HG03354 (cell line): ENCODE data around the gene HTR3B.
"Not testable (repeated sequence)": the region's sequence is repeated elsewhere in the genome, so short reads cannot be mapped to it uniquely, and the experiment has no call there.

Source experiments
- ATAC-seq: cut with Tn5 transposase; IDR thresholded peaks from one replicate; pipeline ENCODE4 v1.9.1; 2021; ENCODE audit warnings: mild to moderate bottlenecking; ENCODE audit not compliant: unreplicated experiment, poor library complexity, severe bottlenecking

Gene HTR3B, protein sequence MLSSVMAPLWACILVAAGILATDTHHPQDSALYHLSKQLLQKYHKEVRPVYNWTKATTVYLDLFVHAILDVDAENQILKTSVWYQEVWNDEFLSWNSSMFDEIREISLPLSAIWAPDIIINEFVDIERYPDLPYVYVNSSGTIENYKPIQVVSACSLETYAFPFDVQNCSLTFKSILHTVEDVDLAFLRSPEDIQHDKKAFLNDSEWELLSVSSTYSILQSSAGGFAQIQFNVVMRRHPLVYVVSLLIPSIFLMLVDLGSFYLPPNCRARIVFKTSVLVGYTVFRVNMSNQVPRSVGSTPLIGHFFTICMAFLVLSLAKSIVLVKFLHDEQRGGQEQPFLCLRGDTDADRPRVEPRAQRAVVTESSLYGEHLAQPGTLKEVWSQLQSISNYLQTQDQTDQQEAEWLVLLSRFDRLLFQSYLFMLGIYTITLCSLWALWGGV

DNA sequence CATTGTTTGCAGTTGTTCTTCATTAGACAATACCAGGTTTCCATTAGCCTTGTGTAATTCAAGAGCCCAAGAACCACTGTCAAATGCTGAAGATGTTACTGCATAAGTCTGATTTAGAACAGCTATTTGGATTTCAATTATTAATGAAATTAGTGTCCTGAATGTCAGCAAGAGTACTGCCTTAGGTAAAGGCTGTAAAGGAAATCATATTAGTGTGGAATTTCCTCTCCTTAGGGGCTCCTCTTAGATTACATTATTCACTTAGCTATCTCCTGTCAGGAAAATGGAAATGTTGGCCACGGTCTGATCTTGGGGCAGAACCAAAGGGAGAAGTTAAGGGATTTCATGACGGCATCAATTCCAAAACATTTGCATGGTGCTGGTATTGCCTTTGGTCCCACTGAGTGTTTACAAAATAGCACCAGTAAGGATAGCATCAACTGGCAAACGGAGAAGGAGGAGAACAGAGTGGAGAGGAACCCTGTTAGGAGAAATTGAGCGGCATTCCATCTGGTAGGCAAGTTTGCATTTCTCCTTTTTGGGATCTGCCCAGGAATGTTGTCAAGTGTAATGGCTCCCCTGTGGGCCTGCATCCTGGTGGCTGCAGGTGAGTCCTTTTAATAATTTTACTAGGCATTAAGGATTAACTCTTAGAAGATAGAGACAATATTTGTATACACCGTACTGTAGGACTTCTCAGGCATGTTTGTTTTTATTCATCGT, at the start of gene HTR3B:
Gene HTR3B, plus strand, starts transcription at position 418 of the 723 bp plus-strand sequence. Its CDS starts 138 bp downstream, at position 556.
- no peak for ATAC-seq

DNA sequence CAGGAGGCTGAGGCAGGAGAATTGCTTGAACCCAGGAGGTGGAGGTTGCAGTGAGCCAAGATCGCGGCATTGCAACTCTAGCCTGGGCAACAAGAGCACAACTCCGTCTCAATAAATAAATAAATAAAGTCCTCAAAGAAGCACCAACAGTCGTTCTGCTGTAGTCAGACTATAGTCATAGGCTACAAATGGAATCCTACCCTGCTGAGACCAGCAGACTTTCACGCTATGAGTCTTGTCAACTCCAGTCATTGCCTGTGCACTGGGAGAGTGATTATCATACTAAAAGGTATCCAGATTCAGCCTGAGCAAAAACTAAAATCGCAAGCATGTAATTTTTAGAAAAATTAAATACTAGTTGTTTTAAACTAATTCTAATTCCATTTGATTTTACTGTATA, 48.8 kb upstream of the HTR3B start:
- ATAC-seq = no peak

DNA sequence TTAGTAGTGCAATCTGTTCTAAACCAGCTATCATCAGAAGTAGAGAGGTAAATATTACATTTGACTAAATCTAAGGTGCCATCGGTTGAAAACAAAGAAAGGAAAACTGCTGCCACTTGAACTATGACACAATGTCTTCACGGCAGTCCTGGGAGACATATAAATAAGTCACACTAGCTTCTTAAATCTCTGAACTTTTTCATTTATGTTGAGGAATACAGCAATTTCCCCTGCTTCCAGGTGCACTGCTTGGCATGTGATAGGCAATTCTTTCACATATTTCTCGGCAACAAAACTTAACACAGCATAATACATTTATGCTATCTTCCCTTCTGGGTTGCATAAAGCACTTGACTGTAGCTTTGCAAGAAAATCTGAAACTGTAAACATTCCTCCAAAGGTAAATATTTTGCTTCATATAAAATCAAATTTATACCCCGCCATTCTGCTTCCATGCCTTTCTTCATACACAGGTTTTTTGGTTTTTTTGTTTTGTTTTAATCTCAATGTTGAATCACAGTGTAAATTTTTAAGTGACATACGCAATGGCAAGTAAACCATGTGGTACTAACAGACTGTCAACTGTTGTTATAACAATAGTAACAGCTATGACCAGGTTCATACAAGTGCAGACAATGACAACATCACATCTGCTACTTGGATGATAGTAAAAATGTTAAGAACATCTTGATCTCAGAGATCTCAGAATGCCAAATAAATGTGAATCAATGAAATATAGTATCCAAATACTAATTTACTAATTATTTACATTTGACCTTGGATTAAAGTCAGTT, 47.4 kb upstream of the HTR3B start:
- no peak for ATAC-seq

DNA sequence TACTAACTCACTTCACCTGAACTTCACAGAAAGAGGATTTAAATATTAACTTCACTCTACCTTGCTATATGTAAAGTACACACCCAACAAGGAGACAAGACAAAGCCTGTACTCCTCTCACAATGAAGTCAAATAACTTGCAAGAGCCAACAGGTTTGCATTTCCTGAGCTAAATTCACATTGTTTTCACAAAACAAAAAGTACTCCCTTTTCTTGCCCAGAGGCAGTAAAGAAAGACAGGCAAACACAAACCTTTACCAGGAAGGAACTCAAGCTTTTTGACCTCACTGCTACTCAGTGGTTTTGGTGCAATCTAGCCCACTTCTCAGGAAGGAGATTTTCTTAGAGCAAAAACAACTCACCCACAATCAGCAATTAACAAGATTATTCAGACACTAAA, 44.9 kb upstream of the HTR3B start:
- ATAC-seq = no peak

DNA sequence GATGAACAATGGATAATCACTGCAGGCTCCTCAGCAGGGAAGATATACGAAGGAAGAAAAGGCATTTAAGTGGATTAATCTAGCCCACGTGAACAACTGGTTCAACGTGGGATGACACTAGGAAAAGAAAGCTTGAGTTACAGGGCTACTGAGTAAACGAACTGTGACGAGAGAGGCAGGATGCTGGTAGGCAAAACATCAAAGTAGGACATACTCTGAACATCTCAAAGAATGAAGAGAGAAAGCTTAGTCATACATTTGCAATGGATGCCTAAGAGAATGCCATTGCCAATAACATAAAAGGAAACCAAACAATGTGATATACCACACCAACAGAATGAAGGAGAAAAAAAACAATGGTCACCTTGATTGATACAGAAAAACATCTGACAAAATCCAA, 42.2 kb upstream of the HTR3B start:
- ATAC-seq = no peak

DNA sequence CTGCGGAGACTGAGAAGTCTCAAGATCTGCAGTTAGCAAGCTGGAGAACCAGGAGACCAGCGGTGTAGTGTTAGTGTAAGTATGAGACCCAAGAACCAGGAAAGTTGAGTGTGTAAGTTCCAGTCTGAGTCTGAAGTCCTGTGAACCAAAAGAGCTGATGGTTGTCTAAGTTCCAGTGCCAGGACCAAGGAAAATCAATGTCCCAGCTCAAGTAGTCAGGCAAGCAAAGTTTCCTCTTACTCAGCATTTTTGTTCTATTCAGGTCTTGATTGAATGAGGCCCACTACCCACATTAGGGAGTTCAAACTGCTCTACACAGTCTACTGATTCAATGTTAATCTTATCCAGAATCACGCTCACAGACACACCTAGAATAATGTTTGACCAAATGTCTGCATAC, 40.2 kb upstream of the HTR3B start:
- no peak for ATAC-seq

DNA sequence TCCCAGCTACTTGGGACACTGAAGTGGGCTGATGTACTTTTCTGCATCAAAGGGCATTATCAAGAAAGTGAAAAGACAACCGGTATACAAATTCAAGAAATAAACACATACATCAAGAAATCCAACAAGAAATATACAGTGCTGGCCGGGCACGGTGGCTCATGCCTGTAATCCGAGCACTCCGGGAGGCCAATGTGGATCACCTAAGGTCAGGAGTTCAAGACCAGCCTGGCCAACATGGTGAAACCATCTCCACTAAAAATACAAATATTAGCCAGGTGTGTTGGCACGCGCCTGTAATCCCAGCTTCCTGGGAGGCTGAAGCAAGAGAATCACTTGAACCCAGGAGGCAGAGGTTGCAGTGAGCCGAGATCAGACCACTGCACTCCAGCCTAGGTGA, 38.7 kb upstream of the HTR3B start:
- ATAC-seq = no peak

DNA sequence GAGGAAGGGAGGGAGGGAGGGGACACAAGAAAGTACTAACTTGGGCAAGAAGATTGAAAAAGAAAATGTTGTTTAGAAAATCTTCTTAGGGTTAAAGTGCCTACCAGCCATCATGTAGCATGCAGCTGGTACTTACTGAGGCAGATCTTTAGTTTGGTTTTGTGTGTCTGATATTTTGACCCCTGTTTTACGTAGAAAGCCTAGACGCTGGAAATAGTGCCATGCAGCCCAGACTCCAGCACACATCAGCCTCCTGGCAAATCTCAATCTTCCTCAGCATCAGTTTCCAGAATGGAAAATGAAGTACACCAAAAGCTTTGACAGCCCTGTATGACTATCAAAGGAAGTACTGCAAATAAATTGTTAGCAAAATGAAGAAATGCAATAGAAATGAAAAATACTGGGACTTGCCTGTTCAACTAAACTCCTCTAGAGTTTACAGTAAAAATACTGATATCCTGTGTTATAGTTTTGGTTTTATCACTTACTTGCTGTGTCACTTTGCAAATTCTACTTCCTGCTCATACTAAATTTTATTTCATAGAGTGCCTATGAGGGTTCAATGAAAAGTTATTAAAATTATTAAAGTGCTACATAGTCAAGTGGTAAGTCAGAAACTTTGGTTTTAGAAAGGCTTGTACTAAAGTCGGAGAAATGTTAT, 36.6 kb upstream of the HTR3B start:
- no peak for ATAC-seq

DNA sequence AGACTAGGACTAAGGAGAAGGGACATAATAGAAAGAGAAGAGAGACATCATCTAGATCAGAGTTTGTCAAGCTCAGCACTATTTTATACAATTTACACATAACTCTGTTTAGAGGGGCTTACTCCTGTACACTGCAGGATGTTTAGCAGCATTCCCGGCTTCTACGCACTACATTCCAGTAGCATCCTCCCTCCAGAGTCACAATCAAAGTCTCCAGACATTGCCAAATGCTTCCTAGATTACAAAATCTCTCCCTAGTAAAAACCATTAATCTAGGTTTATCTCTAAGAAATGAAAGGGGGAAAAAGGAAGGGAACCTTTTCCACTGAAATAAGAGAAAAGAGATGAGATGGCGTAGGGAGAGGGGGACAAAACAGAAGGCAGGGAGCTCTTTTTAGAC, 33.3 kb upstream of the HTR3B start:
- ATAC-seq = no peak

DNA sequence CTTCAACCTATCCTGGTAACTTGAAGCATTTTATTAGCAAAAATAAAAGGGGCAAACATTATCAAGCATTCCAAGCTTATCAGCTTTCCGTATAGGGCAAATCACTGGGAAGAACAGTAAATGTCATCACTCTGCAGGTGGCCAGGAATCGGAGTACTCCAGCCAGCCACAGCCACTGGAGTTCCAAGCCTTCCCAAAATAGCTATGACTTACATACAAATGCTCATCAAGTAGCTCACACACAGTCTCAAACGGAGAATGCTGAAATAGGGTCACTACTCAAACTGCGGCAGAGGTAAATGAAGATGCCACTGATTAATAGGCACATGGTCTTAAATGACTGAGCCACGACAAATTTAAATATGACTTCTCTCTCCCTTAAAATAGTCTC, 31.4 kb upstream of the HTR3B start:
- no peak for ATAC-seq

DNA sequence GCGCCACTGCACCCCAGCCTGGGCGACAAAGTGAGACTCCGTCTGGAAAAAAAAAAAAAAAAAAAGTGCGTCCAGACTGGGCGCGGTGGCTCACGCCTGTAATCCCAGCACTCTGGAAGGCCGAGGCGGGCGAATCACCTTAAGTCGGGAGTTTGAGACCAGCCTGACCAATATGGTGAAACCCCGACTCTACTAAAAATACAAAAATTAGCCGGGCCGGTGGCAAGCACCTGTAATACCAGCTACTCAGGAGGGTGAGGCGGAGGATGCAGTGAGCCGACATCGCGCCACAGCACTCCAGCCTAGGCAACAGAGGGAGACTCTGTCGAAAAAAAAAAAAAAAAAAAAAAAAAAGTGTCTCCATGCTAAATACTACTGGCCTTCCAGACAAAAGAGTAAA, 30.5 kb upstream of the HTR3B start:
- no peak for ATAC-seq

DNA sequence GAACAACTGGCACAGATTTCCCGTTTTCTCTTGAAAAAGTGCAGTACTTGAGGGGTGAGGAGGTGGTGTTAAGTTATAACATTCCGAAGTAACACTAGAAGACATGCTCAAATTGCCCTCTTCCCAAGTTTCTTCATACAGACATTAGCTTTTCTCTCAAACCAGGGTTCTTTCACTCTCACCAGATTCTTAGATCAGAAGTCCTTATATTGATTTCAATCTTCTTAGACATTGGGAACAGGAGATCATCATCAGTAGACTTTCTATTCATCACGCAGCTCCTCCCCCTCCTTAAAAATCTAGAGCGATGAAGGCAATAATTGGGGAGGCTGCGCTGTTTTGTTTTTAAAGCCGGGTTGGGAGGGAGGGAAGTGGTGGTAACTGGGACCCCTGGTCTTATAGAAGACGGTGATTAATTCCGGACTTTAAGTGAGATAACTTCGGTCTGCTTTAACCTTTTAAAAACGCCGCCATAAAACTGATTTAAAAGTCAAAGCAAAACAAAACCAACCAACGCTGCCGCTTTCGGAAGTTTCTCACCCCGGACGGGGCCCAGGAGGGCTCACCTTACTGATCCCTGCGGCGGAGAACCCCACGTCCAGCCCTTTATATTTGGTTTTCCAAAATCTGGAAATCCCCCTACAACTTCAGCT, 29.9 kb upstream of the HTR3B start:
- ATAC-seq = peak; percentile 46

DNA sequence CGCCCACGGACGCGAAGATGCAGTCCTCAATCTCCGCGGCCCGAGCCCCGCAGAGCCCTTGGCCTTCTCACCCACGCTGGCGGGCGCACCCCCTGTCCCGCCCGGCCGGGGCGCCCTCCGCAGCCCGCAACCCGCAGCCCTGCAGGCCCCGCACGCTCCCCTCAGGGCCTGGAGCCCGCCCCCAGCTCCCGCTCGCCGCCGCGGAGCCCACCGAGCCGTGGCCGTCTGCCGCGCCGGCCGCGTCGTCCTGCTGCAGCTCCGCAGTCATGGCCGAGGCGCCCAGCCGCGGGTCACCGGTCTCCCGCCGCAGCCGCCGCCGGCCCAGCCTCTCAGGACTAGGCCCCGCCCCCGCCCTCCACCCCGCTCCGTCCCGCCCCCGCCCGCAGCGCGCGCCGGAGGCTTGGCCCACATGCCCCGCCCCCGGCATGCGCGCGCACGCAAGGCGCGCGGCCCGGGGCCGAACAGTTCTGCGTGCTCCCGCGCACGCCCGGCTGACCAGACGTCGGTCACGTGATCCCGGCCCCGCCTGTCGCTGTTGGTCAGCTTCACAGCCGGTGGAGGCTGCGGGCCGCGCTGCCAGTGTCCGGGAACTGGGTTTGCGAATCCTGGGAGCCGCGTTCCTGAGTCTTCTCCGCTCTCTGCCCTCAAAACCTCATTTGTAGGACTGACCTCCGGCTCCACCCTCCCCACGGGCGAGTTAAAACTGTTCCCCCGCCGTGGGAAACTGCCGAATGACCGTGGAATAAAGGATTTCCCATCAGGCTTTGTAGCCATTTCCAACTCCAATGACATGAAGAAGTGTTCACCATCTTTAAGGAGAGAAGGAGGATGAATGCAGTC, 29.1 kb upstream of the HTR3B start, which contains the start of gene USP28:
Gene USP28, minus strand, starts transcription at position 339 of the 840 bp plus-strand sequence. Its CDS starts 71 bp downstream, at position 268.
- ATAC-seq = peak; percentile 82

DNA sequence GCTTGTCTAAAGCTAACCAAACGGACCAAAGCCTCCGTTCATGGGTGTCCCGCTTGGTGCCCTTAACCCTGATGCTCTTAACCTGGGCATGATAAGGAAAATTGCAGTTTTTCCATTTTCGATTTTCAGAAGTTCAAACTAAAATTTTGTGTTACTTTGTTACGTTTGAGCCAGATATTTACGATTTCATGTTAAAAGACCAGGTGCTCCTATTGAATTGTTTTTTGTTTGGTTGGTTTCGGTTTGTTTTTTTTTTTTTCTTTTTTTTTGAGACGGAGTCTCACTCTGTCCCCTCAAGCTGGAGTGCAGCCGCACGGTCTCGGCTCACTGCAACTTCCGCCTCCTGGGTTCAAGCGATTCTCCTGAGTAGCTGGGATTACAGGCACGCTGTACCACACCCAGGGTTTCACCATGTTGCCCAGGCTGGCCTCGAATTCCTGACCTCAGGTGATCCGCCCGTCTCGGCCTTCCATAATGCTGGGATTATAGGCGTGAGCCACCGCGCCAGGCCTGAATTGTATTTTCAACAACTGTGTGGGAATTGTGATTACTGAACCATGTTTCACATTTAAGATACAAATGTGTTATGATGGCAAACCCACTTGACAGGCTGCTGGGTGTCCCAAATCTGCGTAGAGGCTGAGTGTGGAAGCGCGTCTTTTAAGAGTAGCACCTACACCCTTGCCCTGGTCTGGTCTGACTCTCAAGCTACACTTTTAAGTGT, 28.4 kb upstream of the HTR3B start:
- no peak for ATAC-seq

DNA sequence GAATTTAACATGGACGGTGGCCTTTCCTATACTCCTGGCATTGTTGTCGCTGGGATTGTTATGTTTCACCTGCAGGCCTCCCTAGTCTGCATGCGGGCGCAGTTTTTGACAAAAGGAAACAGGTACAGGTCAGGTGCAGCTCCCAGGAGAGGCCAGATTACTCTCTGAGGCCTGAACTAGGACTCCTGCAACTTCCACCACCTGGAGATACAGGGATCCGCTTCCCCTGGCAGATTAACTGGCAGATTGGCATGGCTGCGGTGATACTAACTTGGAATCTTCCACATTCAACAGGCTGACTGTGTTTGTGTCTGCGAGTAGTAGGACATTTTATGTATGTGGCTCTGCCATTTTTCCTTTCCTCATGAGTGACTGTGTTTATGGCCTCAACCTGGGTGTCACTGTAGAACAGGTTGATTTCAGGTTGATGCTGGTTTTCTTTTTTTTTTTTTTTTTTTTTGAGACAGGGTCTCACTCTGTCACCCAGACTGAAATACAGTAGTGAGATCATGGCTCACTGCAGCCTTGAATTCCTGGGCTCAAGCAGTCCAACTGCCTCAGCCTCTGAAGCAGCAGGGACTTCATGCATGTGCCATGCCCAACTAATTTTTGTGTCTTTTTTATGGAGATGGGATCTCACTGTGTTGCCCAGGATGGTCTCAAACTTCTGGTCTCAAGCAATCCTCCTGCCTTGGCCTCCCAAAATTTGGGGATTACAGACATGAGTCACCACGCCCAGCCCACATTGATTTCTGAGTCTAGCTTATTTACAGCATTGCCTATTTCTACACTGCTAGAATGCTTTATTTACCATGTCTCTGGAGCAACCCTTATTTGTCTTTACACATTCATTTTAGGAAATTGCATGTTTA, 27.6 kb upstream of the HTR3B start:
- ATAC-seq = no peak

DNA sequence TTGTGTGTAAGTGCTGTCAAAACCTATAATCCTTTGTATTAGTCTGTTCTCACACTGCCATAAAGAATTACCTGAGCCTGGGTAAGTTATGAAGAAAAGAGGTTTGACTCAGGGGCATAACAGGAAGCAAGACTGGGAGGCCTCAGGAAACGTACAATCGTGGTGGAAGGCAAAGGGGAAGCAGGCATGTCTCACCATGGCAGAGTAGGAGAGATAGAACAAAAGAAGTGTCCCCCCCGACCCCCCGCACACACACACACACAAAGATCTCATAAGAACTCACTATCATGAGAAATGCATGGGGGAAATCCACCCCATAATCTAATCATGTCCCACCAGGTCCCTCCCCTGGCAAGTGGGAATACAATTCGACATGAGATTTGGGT, 26.9 kb upstream of the HTR3B start:
- ATAC-seq = no peak

DNA sequence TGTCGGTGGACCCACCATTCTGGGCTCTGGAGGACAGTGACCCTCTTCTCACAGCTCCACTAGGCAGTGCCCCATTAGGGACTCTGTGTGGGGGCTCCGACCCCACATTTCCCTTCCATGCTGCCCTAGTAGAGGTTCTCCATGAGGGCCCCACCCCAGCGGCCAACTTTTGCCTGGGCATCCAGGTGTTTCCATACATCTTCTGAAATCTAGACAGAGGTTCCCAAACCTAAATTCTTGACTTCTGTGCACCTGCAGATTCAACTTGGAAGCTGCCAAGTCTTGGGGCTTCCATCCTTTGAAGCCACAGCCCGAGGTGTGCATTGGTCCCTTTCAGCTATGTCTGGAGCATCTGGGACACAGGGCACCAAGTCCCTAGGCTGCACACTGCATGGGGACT, 25.1 kb upstream of the HTR3B start:
- ATAC-seq = not testable (repeated sequence)
